ENCODE results near the gene PCA3. TPM values are rescaled to one million over a fixed set of nuclear protein-coding genes. Genes with fewer than 3 reads are reported as not detected.

Gene PCA3
- total and polyA plus RNA-seq, 10 of the 15 experiments (the other 5 are each of a cell fraction or from before 2014, with no cell fraction given), result 0.05 TPM; not detected in 9

- intact Hi-C loops (cut with micrococcal nuclease; ENCODE audit: unreplicated experiment) (no loop called here), in situ Hi-C loops (cut with MboI) (no loop called here)
- FAIRE-seq, result no peak
- no peak overlapping the region for H2AFZ ChIP-seq (ENCODE audit: control insufficient read depth, low read depth, low read length)
- no peak overlapping the region for H3K9ac ChIP-seq (ENCODE audit: control insufficient read depth, insufficient read depth, low read length)
- no TSS peak for BruUV-seq (replicated peaks)
- H3K27ac ChIP-seq (ENCODE audit: control insufficient read depth, insufficient read depth), result no peak overlapping the region
- ChIA-PET RAD21 (ENCODE audit: unreplicated experiment) (no interaction called here), CTCF (interaction anchor here (1.4 kb wide), 1 partner anchor 20 kb away, joined by 3 read pairs; no protein-coding TSS in a partner anchor), SMC1A (ENCODE audit: uncharacterized antibody, unreplicated experiment) (no interaction called here), POLR2A (no interaction called here)
- TF ChIP-seq KDM1A (IDR thresholded peaks at IDR 0.05; ENCODE audit: borderline replicate concordance) (no peak), FOS (IDR thresholded peaks at IDR 0.05; ENCODE audit: borderline replicate concordance, extremely low read depth, insufficient read length) (no peak), STAT1 (conservative IDR thresholded peaks at IDR 0.05) (no peak), E2F8 (IDR thresholded peaks at IDR 0.05; ENCODE audit: low read depth, partially characterized antibody) (no peak), BCL3 (IDR thresholded peaks at IDR 0.05; ENCODE audit: borderline replicate concordance, insufficient read depth, low read depth, low read length, poor library complexity, severe bottlenecking) (no peak), BACH1 (IDR thresholded peaks at IDR 0.05; ENCODE audit: borderline replicate concordance) (no peak)
- no peaks in the 10 kb centered on the region for H3K79me2 ChIP-seq (ENCODE audit: control insufficient read depth, insufficient read depth, low read length)
- H3K27me3 ChIP-seq (replicated peaks in 1 of 2; ENCODE audit: control insufficient read depth in 2 of 2, insufficient read depth in 2 of 2, low read length in 1 of 2), result no peaks in the 10 kb centered on the region; a peak in 1 of 4 replicates
- WGBS (ENCODE audit: insufficient coverage, insufficient replicate concordance, low lambda C conversion rate, missing lambda C conversion rate), result 4% methylated on average over 3 of the region's 3 CpGs
- no peaks in the 10 kb centered on the region for H3K4me1 ChIP-seq (ENCODE audit: control insufficient read depth, insufficient read depth, low read length)
- H3K4me2 ChIP-seq (ENCODE audit: control insufficient read depth, insufficient read depth), result no peak overlapping the region
- no peak overlapping the region for H3K4me3 ChIP-seq
- H3K36me3 ChIP-seq (ENCODE audit: control insufficient read depth in 2 of 2, insufficient read depth in 2 of 2, low read length in 1 of 2), result no peaks in the 10 kb centered on the region
- no peaks in the 10 kb centered on the region; the same call in 2 of the 3 replicates for H3K9me3 ChIP-seq (replicated peaks; ENCODE audit: control insufficient read depth, insufficient read depth, low read length)
- no peak for ATAC-seq
- no peaks in the 10 kb centered on the region for H4K20me1 ChIP-seq (ENCODE audit: control insufficient read depth, insufficient read depth)
- DNase-seq (ENCODE audit: low read depth, low spot score), result no peak
Measured at GRCh38 chr9:76737154-76737902, 26.9 kb upstream of the PCA3 start.

Data from GM12878 (cell line).